DMS53 (cell line): Measurements from ENCODE around the gene CLIC1.

Experiments used
- DNase-seq: peaks from one replicate; lab custom pipeline; 2025; lab: John Stamatoyannopoulos, UW

The CLIC1 gene

DNA sequence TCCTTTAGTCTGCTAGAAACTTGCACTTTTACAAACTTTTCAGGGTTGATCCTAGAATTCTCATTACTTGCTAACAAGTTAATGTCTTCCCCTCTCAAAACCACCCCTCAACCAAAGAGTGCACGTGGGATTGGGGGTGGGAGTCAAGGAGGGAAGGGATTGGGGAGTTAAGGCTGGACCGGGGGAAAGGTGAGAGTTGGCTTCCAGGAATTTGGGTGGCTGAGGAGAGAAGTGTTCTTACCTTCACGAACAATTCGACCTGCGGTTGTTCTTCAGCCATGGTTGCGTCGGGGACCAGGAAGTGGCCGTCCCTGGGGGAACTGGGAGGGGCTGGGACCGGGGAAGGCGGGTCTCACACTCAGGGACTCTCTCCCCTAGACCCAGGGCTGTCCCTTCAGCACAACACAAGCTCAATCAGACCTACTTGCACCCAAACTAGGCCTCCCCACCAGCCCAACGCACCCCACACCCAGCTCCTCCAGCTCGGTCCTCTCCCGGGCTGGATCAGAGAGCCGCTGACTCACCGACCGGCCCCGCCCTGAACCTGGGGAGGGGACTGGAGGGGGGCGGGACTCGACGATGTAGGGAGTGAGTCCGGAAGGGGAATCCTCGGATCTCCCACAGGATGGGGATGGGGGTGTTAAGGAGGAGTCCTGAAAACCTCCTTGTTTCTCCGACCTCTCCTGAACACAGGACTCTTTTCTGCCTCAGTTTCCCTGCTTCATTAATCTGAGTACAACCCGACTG lies at the start of gene CLIC1:
Gene CLIC1 (minus strand): TSS at position 510 of the 747 bp plus-strand sequence. CDS start 230 bp downstream, at position 280.
- DNase-seq, result peak; percentile 96

DNA sequence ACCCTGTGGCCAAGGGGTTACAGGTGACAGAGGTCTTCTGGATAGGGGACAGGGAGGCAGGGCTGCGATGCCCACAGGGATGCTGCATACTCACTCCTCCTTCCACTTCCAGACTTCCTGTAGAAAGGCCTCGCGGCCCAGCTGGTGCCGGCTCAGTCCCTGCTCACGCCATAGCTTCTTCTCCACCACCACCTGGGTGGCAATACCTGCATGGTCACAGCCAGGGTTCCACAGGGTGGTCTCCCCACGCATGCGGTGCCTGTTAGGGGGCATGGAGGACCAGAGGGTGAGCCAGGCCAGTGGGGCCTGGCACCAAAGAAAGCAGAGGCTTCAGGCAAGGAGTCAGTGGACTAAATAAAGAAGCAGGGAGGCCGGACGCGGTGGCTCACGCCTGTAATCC lies 49.1 kb upstream of the CLIC1 start:
- no peak for DNase-seq

DNA sequence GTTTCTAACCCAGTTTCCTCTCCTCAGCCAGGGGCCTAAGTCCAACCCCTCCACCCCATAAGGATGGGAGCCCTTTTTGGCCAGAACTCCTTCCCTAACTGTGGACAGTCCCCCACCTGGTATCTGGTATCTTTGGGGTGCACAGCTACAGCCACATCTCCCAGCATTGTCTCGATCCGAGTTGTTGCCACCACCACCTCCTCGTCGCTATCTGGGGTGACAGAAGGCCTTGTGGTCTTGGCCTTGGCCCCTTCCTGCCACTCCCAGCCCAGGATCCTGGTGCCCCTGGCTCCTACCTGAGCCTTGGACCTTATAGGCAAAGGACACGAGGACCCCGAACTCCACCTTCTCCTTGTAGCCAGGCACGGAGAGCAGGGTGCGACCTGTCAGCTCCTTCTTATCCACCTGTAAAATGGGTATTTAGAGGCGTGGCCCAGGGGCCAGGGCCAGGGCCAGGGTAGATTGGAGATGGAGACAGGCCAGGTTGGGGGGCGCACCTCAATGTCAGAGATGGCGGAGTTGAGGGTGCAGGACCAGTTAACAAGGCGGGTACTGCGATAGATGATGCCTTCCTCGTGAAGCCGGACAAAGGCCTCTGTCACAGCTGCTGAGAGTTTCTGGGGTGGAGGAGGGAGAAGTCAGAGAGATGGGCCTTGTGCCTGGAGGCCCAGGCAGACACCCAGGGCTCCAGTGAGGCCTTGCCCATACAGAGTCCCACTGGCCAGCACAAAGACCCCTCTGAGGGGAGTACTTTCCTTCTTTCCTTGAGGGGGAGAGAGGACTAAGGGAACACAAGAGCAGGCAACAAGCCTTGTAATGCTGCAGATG lies 48.0 kb upstream of the CLIC1 start:
- DNase-seq, result no peak

- no peak for DNase-seq
These were observed 46.0 kb upstream of the CLIC1 start for GRCh38 chr6:31782126-31782855.

- DNase-seq, result no peak
These were observed 45.2 kb upstream of the CLIC1 start for GRCh38 chr6:31781244-31782125.

- no peak for DNase-seq
These were observed 44.3 kb upstream of the CLIC1 start for GRCh38 chr6:31780507-31781243.

GRCh38 chr6:31779908-31780307 lies 43.6 kb upstream of the CLIC1 start:
- no peak for DNase-seq

DNA sequence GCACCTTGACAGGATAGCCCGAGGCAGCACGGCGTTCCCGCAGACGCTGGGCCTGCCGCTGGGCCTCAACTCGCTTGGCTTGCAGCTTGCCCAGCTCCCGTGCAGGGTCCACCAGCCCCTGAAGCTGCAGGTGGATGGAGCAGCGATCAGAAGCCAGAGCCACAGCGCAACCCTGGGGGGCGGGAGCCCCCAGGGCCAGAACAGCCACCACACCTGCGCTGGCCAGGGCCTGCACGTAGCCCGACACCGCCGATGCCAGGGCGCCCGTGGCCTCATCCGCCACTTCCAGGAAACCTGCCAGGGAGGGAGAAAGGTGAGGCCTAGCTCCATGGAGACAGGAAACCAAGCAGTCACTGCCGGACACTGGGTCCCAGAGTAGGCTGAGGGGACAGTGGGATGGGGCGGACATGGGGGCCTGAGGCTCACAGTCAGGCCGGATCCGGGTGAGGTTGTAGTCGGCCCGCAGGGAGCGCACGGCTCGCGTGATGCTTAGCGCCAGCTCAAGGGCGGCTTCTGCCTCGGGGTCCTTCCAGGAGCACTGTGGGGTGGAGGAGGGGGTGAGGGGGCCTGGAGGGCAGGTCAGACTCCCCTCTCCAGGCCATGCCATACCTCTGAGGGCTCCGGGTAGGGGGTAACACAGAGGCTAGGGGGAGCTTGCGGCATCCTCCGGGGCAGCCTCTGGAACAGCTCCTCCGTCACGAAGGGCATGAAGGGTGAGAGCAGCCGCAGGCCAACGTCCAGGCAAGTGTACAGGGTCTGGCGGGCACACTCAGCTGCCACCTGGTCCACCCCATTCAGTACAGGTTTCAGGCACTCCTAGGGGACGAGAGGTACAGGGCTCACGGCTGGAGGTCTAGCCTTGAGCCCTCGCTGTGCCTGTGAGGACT lies 42.9 kb upstream of the CLIC1 start:
- no peak for DNase-seq

DNA sequence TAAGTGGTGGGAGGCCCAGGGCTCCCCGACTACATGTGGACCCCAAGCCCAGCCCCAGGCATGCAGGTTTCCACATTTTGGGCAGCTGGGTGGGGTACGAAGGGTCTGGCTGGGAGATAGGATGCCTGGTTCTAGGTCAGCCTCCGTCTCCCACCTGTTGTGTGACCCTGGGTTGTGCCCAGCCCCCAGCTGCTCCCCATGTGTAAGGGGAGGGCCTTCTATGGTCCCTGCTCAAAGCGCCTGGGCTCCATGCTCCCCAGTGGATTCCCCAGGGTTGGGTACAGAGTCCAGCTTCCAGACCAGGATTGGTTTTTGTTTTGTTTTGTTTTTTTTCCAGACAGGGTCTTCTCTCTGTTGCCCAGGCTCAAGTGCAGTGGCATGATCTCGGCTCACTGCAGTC lies 41.9 kb upstream of the CLIC1 start:
- no peak for DNase-seq

- DNase-seq, result no peak
These were observed 41.3 kb upstream of the CLIC1 start for GRCh38 chr6:31777667-31778050.

GRCh38 chr6:31776989-31777666 lies 40.8 kb upstream of the CLIC1 start, which contains the start of gene VWA7:
Gene VWA7 (minus strand): TSS chr6:31777328. CDS start chr6:31776779, 549 bp downstream.
- DNase-seq, result peak; percentile 98

DNA sequence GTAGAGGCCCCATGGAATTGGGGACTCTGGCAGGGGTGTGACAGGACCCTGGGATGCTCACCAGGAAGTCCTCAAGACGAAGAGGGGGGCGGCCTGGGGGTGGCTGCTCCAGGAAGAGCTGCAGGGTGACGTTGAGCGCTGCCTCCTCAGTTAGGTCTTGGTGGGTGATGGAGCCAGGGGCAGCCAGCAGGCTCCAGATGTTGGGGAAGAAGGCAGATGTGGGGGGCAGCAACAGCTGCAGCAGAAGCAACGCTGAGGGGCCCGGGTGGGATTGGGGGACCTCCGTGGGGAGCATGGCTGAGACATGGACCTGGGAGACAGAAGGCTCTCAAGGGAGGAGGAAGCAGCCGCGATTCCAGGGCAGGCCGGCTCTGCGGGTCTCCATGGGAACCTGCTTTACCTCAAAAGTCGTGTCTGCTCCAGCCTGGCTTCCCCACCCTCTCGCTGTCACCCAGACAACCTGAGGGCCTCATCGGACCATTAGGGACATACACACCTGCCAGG lies 40.2 kb upstream of the CLIC1 start:
- peak; percentile 92 for DNase-seq

GRCh38 chr6:31775633-31776484 lies 39.5 kb upstream of the CLIC1 start:
- DNase-seq, result no peak

GRCh38 chr6:31775184-31775583 lies 38.9 kb upstream of the CLIC1 start:
- peak; percentile 45 for DNase-seq

DNA sequence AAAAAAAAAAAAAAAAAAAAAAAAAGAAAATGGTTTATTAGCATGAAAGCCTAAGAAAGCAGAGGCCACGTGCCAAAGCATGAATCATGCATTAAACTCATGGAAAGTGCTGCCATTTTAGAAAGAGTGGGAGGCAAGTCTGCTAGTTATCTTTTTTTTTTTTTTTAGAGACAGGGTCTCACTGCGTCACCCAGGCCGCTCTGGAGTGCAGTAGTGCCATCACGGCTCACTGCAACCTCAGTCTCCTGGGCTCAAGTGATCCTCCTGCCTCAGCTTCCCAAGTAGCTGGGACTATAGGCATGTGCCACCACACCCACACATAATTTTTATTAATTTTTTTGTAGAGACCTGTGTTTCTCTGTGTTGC lies 35.6 kb upstream of the CLIC1 start:
- no peak for DNase-seq

GRCh38 chr6:31770860-31771259 lies 34.5 kb upstream of the CLIC1 start:
- DNase-seq, result no peak

- peak; percentile 89 for DNase-seq
These were observed 33.5 kb upstream of the CLIC1 start for GRCh38 chr6:31769684-31770371.
